HL-60 (cell line): ENCODE data around the gene DDAH1.

Experiments used
- DNase-seq, 2 experiments: peaks; one replicate each; pipeline ENCODE4 v3.0.0-alpha.2; 2010 to 2020; ENCODE audit warnings: low read depth in 1 of 2, low spot score in 1 of 2
- H3K27ac ChIP-seq: fragments of 250-450 bp; sonication (Bioruptor Pico); replicated peaks from 2 replicates; pipeline ENCODE4 v1.5.1; 2020; ENCODE audit warnings: mild to moderate bottlenecking, moderate library complexity
- H3K27me3 ChIP-seq: fragments of 250-450 bp; sonication (Bioruptor Pico); 2 replicates; pipeline ENCODE4 v1.5.1; 2021; ENCODE audit warnings: mild to moderate bottlenecking, moderate library complexity; ENCODE audit not compliant: insufficient read depth, poor library complexity, severe bottlenecking
- H3K4me3 ChIP-seq: replicated peaks from 2 replicates; pipeline ENCODE4 v1.5.1; 2011; ENCODE audit warnings: mild to moderate bottlenecking, control low read depth, low read length; ENCODE audit not compliant: insufficient read depth
- GABPA ChIP-seq: IDR thresholded peaks from 2 replicates; pipeline ENCODE4 v1.6.1; 2012; ENCODE audit warnings: low read depth
- POLR2AphosphoS5 ChIP-seq: IDR thresholded peaks from 2 replicates; pipeline ENCODE4 v1.6.1; 2012; ENCODE audit warnings: low read depth
- REST ChIP-seq: IDR thresholded peaks from 2 replicates; pipeline ENCODE4 v1.6.1; 2012; ENCODE audit warnings: low read depth; ENCODE audit not compliant: insufficient replicate concordance
- SPI1 ChIP-seq: IDR thresholded peaks from 2 replicates; pipeline ENCODE4 v1.6.1; 2012; ENCODE audit warnings: low read depth, mild to moderate bottlenecking, borderline replicate concordance
- TF ChIP-seq, protein P1 (sequence below): IDR thresholded peaks from one replicate; pipeline ENCODE4 v1.5.1; 2011; ENCODE audit warnings: low read length, control low read depth, inconsistent platforms; ENCODE audit not compliant: insufficient read depth

Gene DDAH1

GRCh38 chr1:85313888-85314696 is 150.9 kb downstream of the DDAH1 start:
- Histone ChIP-seq H3K4me3 (no peak overlapping the region), H3K27me3 (peaks cover 6% of the 10 kb centered on the region), H3K27ac (no peak overlapping the region)
- TF ChIP-seq REST = no peak
- no peak for TF ChIP-seq POLR2AphosphoS5
- no peak for TF ChIP-seq GABPA
- no peak for TF ChIP-seq SPI1
- TF ChIP-seq, protein P1, sequence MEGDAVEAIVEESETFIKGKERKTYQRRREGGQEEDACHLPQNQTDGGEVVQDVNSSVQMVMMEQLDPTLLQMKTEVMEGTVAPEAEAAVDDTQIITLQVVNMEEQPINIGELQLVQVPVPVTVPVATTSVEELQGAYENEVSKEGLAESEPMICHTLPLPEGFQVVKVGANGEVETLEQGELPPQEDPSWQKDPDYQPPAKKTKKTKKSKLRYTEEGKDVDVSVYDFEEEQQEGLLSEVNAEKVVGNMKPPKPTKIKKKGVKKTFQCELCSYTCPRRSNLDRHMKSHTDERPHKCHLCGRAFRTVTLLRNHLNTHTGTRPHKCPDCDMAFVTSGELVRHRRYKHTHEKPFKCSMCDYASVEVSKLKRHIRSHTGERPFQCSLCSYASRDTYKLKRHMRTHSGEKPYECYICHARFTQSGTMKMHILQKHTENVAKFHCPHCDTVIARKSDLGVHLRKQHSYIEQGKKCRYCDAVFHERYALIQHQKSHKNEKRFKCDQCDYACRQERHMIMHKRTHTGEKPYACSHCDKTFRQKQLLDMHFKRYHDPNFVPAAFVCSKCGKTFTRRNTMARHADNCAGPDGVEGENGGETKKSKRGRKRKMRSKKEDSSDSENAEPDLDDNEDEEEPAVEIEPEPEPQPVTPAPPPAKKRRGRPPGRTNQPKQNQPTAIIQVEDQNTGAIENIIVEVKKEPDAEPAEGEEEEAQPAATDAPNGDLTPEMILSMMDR = no peak
- DNase-seq = no peak

- H3K4me3 ChIP-seq = no peak overlapping the region
- no peak for DNase-seq
These were observed 153.1 kb downstream of the DDAH1 start for GRCh38 chr1:85311818-85312217.

GRCh38 chr1:85308833-85309350 is 156.1 kb downstream of the DDAH1 start:
- H3K4me3 ChIP-seq = no peak overlapping the region
- TF ChIP-seq SPI1 (no peak), REST (no peak), POLR2AphosphoS5 (no peak), GABPA (no peak)
- TF ChIP-seq, protein P1 = no peak
- DNase-seq = no peak
- no peak overlapping the region for H3K27ac ChIP-seq
- peaks cover 11% of the 10 kb centered on the region for H3K27me3 ChIP-seq

More at GRCh38 chr1:85311818-85312217, 153.1 kb downstream of the DDAH1 start:
- Histone ChIP-seq H3K27ac (no peak overlapping the region), H3K27me3 (peaks cover 11% of the 10 kb centered on the region)
- TF ChIP-seq GABPA = no peak
- TF ChIP-seq POLR2AphosphoS5 = no peak
- no peak for TF ChIP-seq SPI1
- TF ChIP-seq REST = no peak
